ENCODE data around the gene LRRC72. TPM values are rescaled to one million over a fixed set of nuclear protein-coding genes. Genes with fewer than 3 reads are reported as not detected.

Gene LRRC72
- total RNA-seq, 1 experiment from 2014 or later = not detected

DNA sequence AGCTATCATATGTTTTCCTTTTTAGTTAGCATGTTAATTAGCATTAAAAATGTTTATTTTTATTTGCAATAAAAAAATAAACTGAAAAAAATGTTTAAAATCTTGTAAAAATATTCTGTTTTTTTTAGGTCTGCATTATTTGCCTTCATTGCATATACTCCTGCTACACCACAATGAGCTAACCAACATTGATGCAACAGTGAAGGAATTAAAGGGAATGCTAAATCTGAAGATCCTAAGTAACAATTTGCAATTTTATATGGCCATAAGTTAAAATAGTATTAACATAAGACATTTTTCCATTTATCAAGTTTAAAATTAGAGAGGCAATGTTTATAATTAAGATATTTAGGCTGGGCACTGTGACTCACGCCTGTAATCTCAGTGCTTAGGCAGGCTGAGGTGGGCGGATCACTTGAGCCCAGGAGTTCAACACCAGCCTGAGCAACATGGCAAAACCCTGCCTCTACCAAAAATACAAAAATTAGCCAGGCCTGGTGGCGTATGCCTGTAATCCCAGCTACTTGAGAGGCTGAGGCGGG is 32.2 kb downstream of the LRRC72 start:
- no peak overlapping the region for H3K4ac ChIP-seq (ENCODE audit: low read depth, low read length)
- H3K79me2 ChIP-seq (ENCODE audit: insufficient read depth, low read length) = no peaks in the 10 kb centered on the region
- H3K23me2 ChIP-seq (ENCODE audit: insufficient read length, low read depth, low read length, poor library complexity, severe bottlenecking) = no peaks in the 10 kb centered on the region
- H3K23ac ChIP-seq (ENCODE audit: insufficient read length, low read depth, low read length) = no peak overlapping the region
- H2AK5ac ChIP-seq (ENCODE audit: insufficient read length, low read length) = no peak overlapping the region
- Mint-ChIP-seq H3K27ac (no peak overlapping the region), H3K9me3 (no peaks in the 10 kb centered on the region), H3K36me3 (ENCODE audit: insufficient read depth in 1 of 3, low read depth in 3 of 3) (no peaks in the 10 kb centered on the region), H3K4me1 (peaks cover 4% of the 10 kb centered on the region in 2 experiments; a peak in 3 of 4 replicates), H3K27me3 (ENCODE audit: low read depth) (no peaks in the 10 kb centered on the region), H3K4me3 (no peak overlapping the region)
- no peak overlapping the region for H4K8ac ChIP-seq (replicated peaks; ENCODE audit: insufficient read length, low read depth, low read length)
- H4K91ac ChIP-seq (ENCODE audit: insufficient read length, low read depth, low read length) = no peak overlapping the region
- H3K18ac ChIP-seq (ENCODE audit: insufficient read length, low read depth, low read length) = no peak overlapping the region
- no CpG with 5 or more reads among the region's 4 CpGs for WGBS (ENCODE audit: extremely low coverage, insufficient read length, low lambda C conversion rate)
- no peaks in the 10 kb centered on the region for H4K20me1 ChIP-seq (ENCODE audit: control insufficient read depth, insufficient read depth, insufficient read length)
- H2BK20ac ChIP-seq (ENCODE audit: low read depth, low read length, poor library complexity, severe bottlenecking) = no peak overlapping the region
- H3K9me3 ChIP-seq (ENCODE audit: control insufficient read depth, low read depth, low read length) = no peaks in the 10 kb centered on the region
- H3K27ac ChIP-seq (ENCODE audit: insufficient read length, low read depth, low read length) = no peak overlapping the region
- no peak overlapping the region for H3K14ac ChIP-seq (ENCODE audit: insufficient read depth, low read length)
- no peak for DNase-seq
- no peak overlapping the region for H3T11ph ChIP-seq (ENCODE audit: low read length)
- TF ChIP-seq, protein P1, sequence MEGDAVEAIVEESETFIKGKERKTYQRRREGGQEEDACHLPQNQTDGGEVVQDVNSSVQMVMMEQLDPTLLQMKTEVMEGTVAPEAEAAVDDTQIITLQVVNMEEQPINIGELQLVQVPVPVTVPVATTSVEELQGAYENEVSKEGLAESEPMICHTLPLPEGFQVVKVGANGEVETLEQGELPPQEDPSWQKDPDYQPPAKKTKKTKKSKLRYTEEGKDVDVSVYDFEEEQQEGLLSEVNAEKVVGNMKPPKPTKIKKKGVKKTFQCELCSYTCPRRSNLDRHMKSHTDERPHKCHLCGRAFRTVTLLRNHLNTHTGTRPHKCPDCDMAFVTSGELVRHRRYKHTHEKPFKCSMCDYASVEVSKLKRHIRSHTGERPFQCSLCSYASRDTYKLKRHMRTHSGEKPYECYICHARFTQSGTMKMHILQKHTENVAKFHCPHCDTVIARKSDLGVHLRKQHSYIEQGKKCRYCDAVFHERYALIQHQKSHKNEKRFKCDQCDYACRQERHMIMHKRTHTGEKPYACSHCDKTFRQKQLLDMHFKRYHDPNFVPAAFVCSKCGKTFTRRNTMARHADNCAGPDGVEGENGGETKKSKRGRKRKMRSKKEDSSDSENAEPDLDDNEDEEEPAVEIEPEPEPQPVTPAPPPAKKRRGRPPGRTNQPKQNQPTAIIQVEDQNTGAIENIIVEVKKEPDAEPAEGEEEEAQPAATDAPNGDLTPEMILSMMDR (conservative IDR thresholded peaks at IDR 0.05) = no peak
- no peak overlapping the region for H2BK5ac ChIP-seq (ENCODE audit: insufficient read length, low read length)
- no peak overlapping the region for H2BK120ac ChIP-seq (ENCODE audit: low read depth, low read length, poor library complexity, severe bottlenecking)
- no peak overlapping the region for H2BK12ac ChIP-seq (ENCODE audit: insufficient read length, low read depth, low read length)
- no peak overlapping the region for H2AFZ ChIP-seq (ENCODE audit: low read length)
- H3K9ac ChIP-seq (ENCODE audit: extremely low read depth, insufficient read length, low read length) = no peak overlapping the region
- no peaks in the 10 kb centered on the region for H3K79me1 ChIP-seq (ENCODE audit: insufficient read depth, low read depth, low read length, poor library complexity, severe bottlenecking)
- no peak overlapping the region for H4K5ac ChIP-seq (ENCODE audit: insufficient read length, low read depth, low read length)
- H3K4me2 ChIP-seq (ENCODE audit: insufficient read depth, insufficient read length, low read length) = no peak overlapping the region
- no peak overlapping the region for H3K56ac ChIP-seq (ENCODE audit: insufficient read length, low read depth, low read length)
- no peaks in the 10 kb centered on the region for H3K27me3 ChIP-seq (ENCODE audit: insufficient read depth, low read length)
- H2BK15ac ChIP-seq (ENCODE audit: low read depth, low read length) = no peak overlapping the region
- H3K4me1 ChIP-seq (ENCODE audit: insufficient read depth, low read length) = no peaks in the 10 kb centered on the region
